H9 (cell line): ENCODE data around the gene DAB1. TPM values are rescaled to one million over a fixed set of nuclear protein-coding genes. Genes with fewer than 3 reads are reported as not detected.

Experiments
- DNase-seq: peaks from one replicate; pipeline ENCODE4 v3.0.0-alpha.2; 2017
- H2AFZ ChIP-seq: one replicate; pipeline ENCODE4 v1.6.1; 2013; ENCODE audit warnings: mild to moderate bottlenecking, low read length, control low read depth, moderate library complexity
- H2AK5ac ChIP-seq: 2 replicates; pipeline ENCODE4 v1.6.1; 2013; ENCODE audit warnings: low read length, control low read depth, mixed read lengths; ENCODE audit not compliant: insufficient read length
- H2BK120ac ChIP-seq: one replicate; pipeline ENCODE4 v1.6.1; 2013; ENCODE audit warnings: low read depth, mild to moderate bottlenecking, low read length, control low read depth, inconsistent platforms; ENCODE audit not compliant: poor library complexity, severe bottlenecking
- H2BK12ac ChIP-seq: 2 replicates; pipeline ENCODE4 v1.6.1; 2013; ENCODE audit warnings: low read length, control low read depth, mixed read lengths, low read depth; ENCODE audit not compliant: insufficient read length
- H2BK15ac ChIP-seq: 2 replicates; pipeline ENCODE4 v1.6.1; 2013; ENCODE audit warnings: low read depth, low read length, control low read depth
- H2BK20ac ChIP-seq: one replicate; pipeline ENCODE4 v1.6.1; 2013; ENCODE audit warnings: low read depth, mild to moderate bottlenecking, low read length, control low read depth, inconsistent platforms; ENCODE audit not compliant: poor library complexity, severe bottlenecking
- H2BK5ac ChIP-seq: 2 replicates; pipeline ENCODE4 v1.6.1; 2013; ENCODE audit warnings: low read length, control low read depth, mixed read lengths; ENCODE audit not compliant: insufficient read length
- H3K14ac ChIP-seq: 2 replicates; pipeline ENCODE4 v1.6.1; 2013; ENCODE audit warnings: low read length, control low read depth; ENCODE audit not compliant: insufficient read depth
- H3K18ac ChIP-seq: 2 replicates; pipeline ENCODE4 v1.6.1; 2013; ENCODE audit warnings: low read depth, mild to moderate bottlenecking, mixed read lengths, low read length, control low read depth; ENCODE audit not compliant: insufficient read length
- H3K23ac ChIP-seq: 2 replicates; pipeline ENCODE4 v1.6.1; 2013; ENCODE audit warnings: low read length, control low read depth, mixed read lengths, low read depth; ENCODE audit not compliant: insufficient read length
- H3K23me2 ChIP-seq: 2 replicates; pipeline ENCODE4 v1.6.1; 2013; ENCODE audit warnings: low read depth, mild to moderate bottlenecking, mixed read lengths, low read length, control low read depth; ENCODE audit not compliant: insufficient read length, poor library complexity, severe bottlenecking
- H3K27ac ChIP-seq: 2 replicates; pipeline ENCODE4 v1.5.1; 2013; ENCODE audit warnings: low read length, control low read depth, mixed read lengths, low read depth; ENCODE audit not compliant: insufficient read length
- H3K27me3 ChIP-seq: 2 replicates; pipeline ENCODE4 v1.6.1; 2013; ENCODE audit warnings: low read length, control low read depth, inconsistent platforms; ENCODE audit not compliant: insufficient read depth
- H3K4ac ChIP-seq: 2 replicates; pipeline ENCODE4 v1.6.1; 2013; ENCODE audit warnings: low read depth, mild to moderate bottlenecking, control low read depth, inconsistent platforms, low read length, moderate library complexity
- H3K4me1 ChIP-seq: 2 replicates; pipeline ENCODE4 v1.6.1; 2013; ENCODE audit warnings: low read length, control low read depth, inconsistent platforms; ENCODE audit not compliant: insufficient read depth
- H3K4me2 ChIP-seq: 2 replicates; pipeline ENCODE4 v1.6.1; 2013; ENCODE audit warnings: low read length, control low read depth, mixed read lengths; ENCODE audit not compliant: insufficient read length, insufficient read depth
- H3K56ac ChIP-seq: 2 replicates; pipeline ENCODE4 v1.6.1; 2013; ENCODE audit warnings: low read depth, mild to moderate bottlenecking, mixed read lengths, low read length, control low read depth; ENCODE audit not compliant: insufficient read length
- H3K79me1 ChIP-seq: 2 replicates; pipeline ENCODE4 v1.6.1; 2013; ENCODE audit warnings: low read depth, mild to moderate bottlenecking, moderate library complexity, low read length, control low read depth, inconsistent platforms; ENCODE audit not compliant: insufficient read depth, poor library complexity, severe bottlenecking
- H3K79me2 ChIP-seq: 2 replicates; pipeline ENCODE4 v1.6.1; 2013; ENCODE audit warnings: low read length, control low read depth, inconsistent platforms; ENCODE audit not compliant: insufficient read depth
- H3K9ac ChIP-seq: 2 replicates; pipeline ENCODE4 v1.6.1; 2013; ENCODE audit warnings: low read length, control low read depth, mixed read lengths; ENCODE audit not compliant: insufficient read length; ENCODE audit errors: extremely low read depth
- H3K9me3 ChIP-seq: one replicate; pipeline ENCODE4 v1.6.1; 2013; ENCODE audit warnings: low read depth, low read length, inconsistent platforms; ENCODE audit not compliant: control insufficient read depth
- H3T11ph ChIP-seq: one replicate; pipeline ENCODE4 v1.6.1; 2013; ENCODE audit warnings: mild to moderate bottlenecking, low read length, control low read depth, inconsistent platforms
- H4K20me1 ChIP-seq: one replicate; pipeline ENCODE4 v1.6.1; 2013; ENCODE audit not compliant: control insufficient read depth, insufficient read length, insufficient read depth
- H4K5ac ChIP-seq: 2 replicates; pipeline ENCODE4 v1.6.1; 2013; ENCODE audit warnings: low read depth, mild to moderate bottlenecking, mixed read lengths, low read length, control low read depth; ENCODE audit not compliant: insufficient read length
- H4K8ac ChIP-seq: replicated peaks from 2 replicates; pipeline ENCODE4 v1.6.1; 2013; ENCODE audit warnings: low read length, control low read depth, mixed read lengths, low read depth; ENCODE audit not compliant: insufficient read length
- H4K91ac ChIP-seq: 2 replicates; pipeline ENCODE4 v1.6.1; 2013; ENCODE audit warnings: low read depth, mild to moderate bottlenecking, moderate library complexity, mixed read lengths, low read length, control low read depth; ENCODE audit not compliant: insufficient read length
- H3K27ac Mint-ChIP-seq, 3 experiments: 2 replicates in 2 of 3; 3 replicates in 1 of 3; pipeline ENCODE4 v1.8.0; 2020 to 2021; ENCODE audit warnings: mixed read lengths in 3 of 3, mild to moderate bottlenecking in 1 of 3, moderate library complexity in 1 of 3
- H3K27me3 Mint-ChIP-seq: 2 replicates; pipeline ENCODE4 v1.8.0; 2021; ENCODE audit warnings: low read depth, mild to moderate bottlenecking, moderate library complexity, mixed read lengths
- H3K36me3 Mint-ChIP-seq, 3 experiments: 2 replicates in 2 of 3; 3 replicates in 1 of 3; pipeline ENCODE4 v1.8.0; 2020 to 2021; ENCODE audit warnings: low read depth in 3 of 3, mixed read lengths in 3 of 3; ENCODE audit not compliant: insufficient read depth in 1 of 3
- H3K4me1 Mint-ChIP-seq, 2 experiments: 2 replicates each; pipeline ENCODE4 v1.8.0; 2020; ENCODE audit warnings: mixed read lengths in 2 of 2
- H3K4me3 Mint-ChIP-seq, 2 experiments: 2 replicates in 1 of 2; 3 replicates in 1 of 2; pipeline ENCODE4 v1.8.0; 2020 to 2021; ENCODE audit warnings: mild to moderate bottlenecking in 2 of 2, mixed read lengths in 2 of 2, moderate library complexity in 1 of 2
- H3K9me3 Mint-ChIP-seq, 2 experiments: 2 replicates in 1 of 2; 3 replicates in 1 of 2; pipeline ENCODE4 v1.8.0; 2020; ENCODE audit warnings: mild to moderate bottlenecking in 2 of 2, mixed read lengths in 2 of 2, moderate library complexity in 1 of 2
- WGBS: extraction: QIAGEN DNeasy Blood & Tissue Kit; methylation state at CpG from one replicate; pipeline ENCODE4 v1.1.7; 2013; ENCODE audit warnings: missing lambda C conversion rate, low lambda C conversion rate, mixed read lengths; ENCODE audit not compliant: insufficient read length; ENCODE audit errors: extremely low coverage; 5-methylcytosine and 5-hydroxymethylcytosine counted together
- total RNA-seq: library from RNA; stranded (reverse); gene quantifications from 2 replicates; pipeline ENCODE4 v1.2.1, GENCODE V29; 2021
- TF ChIP-seq, protein P1 (sequence below): fragments of 200-600 bp; sonication (generic); conservative IDR thresholded peaks from 3 replicates; pipeline ENCODE4 v1.8.0; 2021; ENCODE audit warnings: antibody characterized with exemption, mild to moderate bottlenecking

Gene DAB1
- total RNA-seq, 1 experiment from 2014 or later = 9.3 TPM

DNA sequence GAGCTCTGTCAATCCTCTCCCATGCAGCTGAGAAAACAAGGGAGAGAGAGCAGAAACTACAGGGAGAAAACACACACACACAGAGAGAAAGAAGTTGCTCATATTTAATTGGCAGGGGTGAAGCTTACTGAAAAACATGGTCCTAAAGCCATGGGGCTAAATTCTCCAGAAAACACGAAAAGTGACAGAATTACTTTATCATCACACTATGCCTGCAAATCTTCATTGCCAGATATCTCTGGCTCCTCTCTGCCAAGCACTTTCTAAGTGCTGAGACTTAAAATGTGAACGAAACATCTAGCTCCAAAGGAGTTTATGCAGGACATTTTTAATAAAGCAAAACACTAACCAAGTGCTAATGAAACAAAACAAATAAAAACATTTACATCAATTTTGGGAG, 134.1 kb downstream of the DAB1 start:
- H2BK20ac ChIP-seq = no peak overlapping the region
- Mint-ChIP-seq H3K4me1 (no peaks in the 10 kb centered on the region), H3K27ac (no peak overlapping the region), H3K36me3 (no peaks in the 10 kb centered on the region), H3K4me3 (no peak overlapping the region), H3K9me3 (no peaks in the 10 kb centered on the region), H3K27me3 (no peaks in the 10 kb centered on the region)
- no peak overlapping the region for H2BK5ac ChIP-seq
- no peaks in the 10 kb centered on the region for H3K27me3 ChIP-seq
- H3T11ph ChIP-seq = no peak overlapping the region
- no peak overlapping the region for H3K4ac ChIP-seq
- WGBS = no CpG with 5 or more reads among the region's 2 CpGs
- no peak overlapping the region for H2AFZ ChIP-seq
- no peak for DNase-seq
- H3K27ac ChIP-seq = no peak overlapping the region
- H3K56ac ChIP-seq = no peak overlapping the region
- H2BK12ac ChIP-seq = no peak overlapping the region
- no peaks in the 10 kb centered on the region for H3K79me2 ChIP-seq
- TF ChIP-seq, protein P1, sequence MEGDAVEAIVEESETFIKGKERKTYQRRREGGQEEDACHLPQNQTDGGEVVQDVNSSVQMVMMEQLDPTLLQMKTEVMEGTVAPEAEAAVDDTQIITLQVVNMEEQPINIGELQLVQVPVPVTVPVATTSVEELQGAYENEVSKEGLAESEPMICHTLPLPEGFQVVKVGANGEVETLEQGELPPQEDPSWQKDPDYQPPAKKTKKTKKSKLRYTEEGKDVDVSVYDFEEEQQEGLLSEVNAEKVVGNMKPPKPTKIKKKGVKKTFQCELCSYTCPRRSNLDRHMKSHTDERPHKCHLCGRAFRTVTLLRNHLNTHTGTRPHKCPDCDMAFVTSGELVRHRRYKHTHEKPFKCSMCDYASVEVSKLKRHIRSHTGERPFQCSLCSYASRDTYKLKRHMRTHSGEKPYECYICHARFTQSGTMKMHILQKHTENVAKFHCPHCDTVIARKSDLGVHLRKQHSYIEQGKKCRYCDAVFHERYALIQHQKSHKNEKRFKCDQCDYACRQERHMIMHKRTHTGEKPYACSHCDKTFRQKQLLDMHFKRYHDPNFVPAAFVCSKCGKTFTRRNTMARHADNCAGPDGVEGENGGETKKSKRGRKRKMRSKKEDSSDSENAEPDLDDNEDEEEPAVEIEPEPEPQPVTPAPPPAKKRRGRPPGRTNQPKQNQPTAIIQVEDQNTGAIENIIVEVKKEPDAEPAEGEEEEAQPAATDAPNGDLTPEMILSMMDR = no peak
- H2BK120ac ChIP-seq = no peak overlapping the region
- H2BK15ac ChIP-seq = no peak overlapping the region
- H3K18ac ChIP-seq = no peak overlapping the region
- H3K9ac ChIP-seq = no peak overlapping the region
- no peak overlapping the region for H4K91ac ChIP-seq
- H3K4me2 ChIP-seq = no peak overlapping the region
- H3K14ac ChIP-seq = no peak overlapping the region
- no peaks in the 10 kb centered on the region for H3K9me3 ChIP-seq
- no peak overlapping the region for H2AK5ac ChIP-seq
- H3K4me1 ChIP-seq = no peaks in the 10 kb centered on the region
- H3K23ac ChIP-seq = no peak overlapping the region
- no peak overlapping the region for H4K5ac ChIP-seq
- H4K8ac ChIP-seq = no peak overlapping the region
- no peaks in the 10 kb centered on the region for H3K23me2 ChIP-seq
- H3K79me1 ChIP-seq = no peaks in the 10 kb centered on the region
- H4K20me1 ChIP-seq = no peaks in the 10 kb centered on the region
